Activated naive CD4-positive, alpha-beta T cell treated with anti-CD3 and anti-CD28 coated beads, Interleukin-2, amount 50 U/mL, for 72 hours (primary cell): ENCODE measurements around the gene GCH1. TPM values are rescaled to one million over a fixed set of nuclear protein-coding genes. Genes with fewer than 3 reads are reported as not detected.

Experiments
- ATAC-seq, 2 donors: fragments of 150-1000 bp; cut with Tn5 transposase; 2 replicates each; pipeline ENCODE4 v1.10.0; 2021; ENCODE audit warnings: mild to moderate bottlenecking in 2 of 2, moderate library complexity in 2 of 2
- DNase-seq, 2 donors: peaks; one replicate each; pipeline ENCODE4 v3.0.0; 2021 to 2022; ENCODE audit warnings: low spot score in 2 of 2
- H3K27ac Mint-ChIP-seq, 2 donors: one replicate each; pipeline ENCODE4 v1.8.0; 2022; ENCODE audit warnings: mild to moderate bottlenecking in 2 of 2, mixed read lengths in 2 of 2
- H3K36me3 Mint-ChIP-seq, 2 donors: one replicate each; pipeline ENCODE4 v1.8.0; 2022; ENCODE audit warnings: mixed read lengths in 2 of 2
- H3K9me3 Mint-ChIP-seq, 2 donors: one replicate each; pipeline ENCODE4 v1.8.0; 2022; ENCODE audit warnings: mixed read lengths in 2 of 2
- total RNA-seq, 2 donors: library from RNA; stranded (reverse); gene quantifications; one replicate each; pipeline ENCODE4 v1.2.3, GENCODE V29; 2022

The GCH1 gene
- total RNA-seq, 2 donors from 2014 or later = 36.1 to 52.3 TPM

GRCh38 chr14:54845641-54846040, 57.0 kb downstream of the GCH1 start:
- Mint-ChIP-seq H3K27ac (no peak overlapping the region), H3K9me3 (no peaks in the 10 kb centered on the region)
- ATAC-seq = no peak

GRCh38 chr14:54844479-54844878, 58.1 kb downstream of the GCH1 start:
- peak overlapping the region in 1 of 2 donors; percentile 19 for H3K27ac Mint-ChIP-seq
- no peaks in the 10 kb centered on the region for H3K9me3 Mint-ChIP-seq
- DNase-seq (no peak), ATAC-seq (no peak)
- H3K36me3 Mint-ChIP-seq = peaks cover 16 to 21% of the 10 kb centered on the region in 2 donors

More at GRCh38 chr14:54845641-54846040, 57.0 kb downstream of the GCH1 start:
- no peak for DNase-seq
- peaks cover 10 to 14% of the 10 kb centered on the region in 2 donors for H3K36me3 Mint-ChIP-seq

- DNase-seq = no peak
- peak overlapping the region in 1 of 2 donors; percentile 31 for H3K27ac Mint-ChIP-seq
- no peak for ATAC-seq
- no peaks in the 10 kb centered on the region for H3K9me3 Mint-ChIP-seq
- peaks cover 16 to 21% of the 10 kb centered on the region in 2 donors for H3K36me3 Mint-ChIP-seq
Measured at GRCh38 chr14:54840798-54841197, 61.8 kb downstream of the GCH1 start.

- no peak for ATAC-seq
- H3K27ac Mint-ChIP-seq = peak overlapping the region in 1 of 2 donors; percentile 73
- DNase-seq = no peak
Measured at GRCh38 chr14:54840336-54840735, 62.3 kb downstream of the GCH1 start.

GRCh38 chr14:54839701-54840119, 62.9 kb downstream of the GCH1 start:
- no peak for ATAC-seq
- Mint-ChIP-seq H3K9me3 (no peaks in the 10 kb centered on the region), H3K36me3 (peaks cover 15 to 20% of the 10 kb centered on the region in 2 donors), H3K27ac (no peak overlapping the region)
- DNase-seq = no peak

More at GRCh38 chr14:54840336-54840735, 62.3 kb downstream of the GCH1 start:
- Mint-ChIP-seq H3K36me3 (peaks cover 16 to 21% of the 10 kb centered on the region in 2 donors), H3K9me3 (no peaks in the 10 kb centered on the region)

- Mint-ChIP-seq H3K9me3 (no peaks in the 10 kb centered on the region), H3K27ac (peak overlapping the region in 1 of 2 donors; percentile 38), H3K36me3 (peaks cover 11 to 15% of the 10 kb centered on the region in 2 donors)
- ATAC-seq (no peak), DNase-seq (no peak)
Measured at GRCh38 chr14:54838931-54839512, 63.6 kb downstream of the GCH1 start.

- DNase-seq (no peak), ATAC-seq (no peak)
- Mint-ChIP-seq H3K27ac (no peak overlapping the region), H3K36me3 (peaks cover 11 to 15% of the 10 kb centered on the region in 2 donors), H3K9me3 (peaks cover 0 to 3% of the 10 kb centered on the region in 2 donors)
Measured at GRCh38 chr14:54837508-54838149, 65.0 kb downstream of the GCH1 start.

- Mint-ChIP-seq H3K36me3 (peaks cover 8 to 13% of the 10 kb centered on the region in 2 donors), H3K9me3 (peaks cover 0 to 5% of the 10 kb centered on the region in 2 donors), H3K27ac (peak overlapping the region in 1 of 2 donors; percentile 7)
- no peak for DNase-seq
- ATAC-seq = no peak
Measured at GRCh38 chr14:54836231-54836630, 66.4 kb downstream of the GCH1 start.

GRCh38 chr14:54834727-54835126, 67.9 kb downstream of the GCH1 start:
- H3K27ac Mint-ChIP-seq = no peak overlapping the region
- no peaks in the 10 kb centered on the region for H3K36me3 Mint-ChIP-seq
- ATAC-seq (no peak), DNase-seq (no peak)
- H3K9me3 Mint-ChIP-seq = peaks cover 0 to 13% of the 10 kb centered on the region in 2 donors

GRCh38 chr14:54834081-54834480, 68.5 kb downstream of the GCH1 start:
- H3K9me3 Mint-ChIP-seq = peaks cover 0 to 13% of the 10 kb centered on the region in 2 donors
- no peaks in the 10 kb centered on the region for H3K36me3 Mint-ChIP-seq
- DNase-seq = no peak
- no peak for ATAC-seq
- H3K27ac Mint-ChIP-seq = no peak overlapping the region

GRCh38 chr14:54830650-54831049, 72.0 kb downstream of the GCH1 start:
- Mint-ChIP-seq H3K9me3 (peaks cover 9 to 22% of the 10 kb centered on the region in 2 donors), H3K36me3 (peaks cover 0 to 9% of the 10 kb centered on the region in 2 donors), H3K27ac (no peak overlapping the region)
- no peak for ATAC-seq
- DNase-seq = no peak

GRCh38 chr14:54829486-54830224, 73.0 kb downstream of the GCH1 start:
- Mint-ChIP-seq H3K27ac (no peak overlapping the region), H3K9me3 (peaks cover 16 to 27% of the 10 kb centered on the region in 2 donors), H3K36me3 (peaks cover 0 to 9% of the 10 kb centered on the region in 2 donors)
- DNase-seq (no peak), ATAC-seq (no peak)

GRCh38 chr14:54828037-54828436, 74.6 kb downstream of the GCH1 start:
- peaks cover 25 to 37% of the 10 kb centered on the region in 2 donors for H3K9me3 Mint-ChIP-seq
- H3K36me3 Mint-ChIP-seq = peaks cover 7 to 18% of the 10 kb centered on the region in 2 donors
- ATAC-seq (no peak), DNase-seq (no peak)
- H3K27ac Mint-ChIP-seq = no peak overlapping the region

GRCh38 chr14:54823757-54824549, 78.7 kb downstream of the GCH1 start:
- Mint-ChIP-seq H3K27ac (no peak overlapping the region), H3K36me3 (peaks cover 7 to 18% of the 10 kb centered on the region in 2 donors), H3K9me3 (peaks cover 24 to 29% of the 10 kb centered on the region in 2 donors)
- DNase-seq (no peak), ATAC-seq (no peak)

- Mint-ChIP-seq H3K9me3 (peaks cover 24 to 29% of the 10 kb centered on the region in 2 donors), H3K36me3 (peaks cover 7 to 18% of the 10 kb centered on the region in 2 donors), H3K27ac (no peak overlapping the region)
- DNase-seq = no peak
- no peak for ATAC-seq
Measured at GRCh38 chr14:54822685-54823084, 79.9 kb downstream of the GCH1 start.
